Activated T-cell treated with anti-CD3 and anti-CD28 coated beads, Interleukin-2, amount 50 U/mL, for 48 hours (primary cell): Measurements from ENCODE around the gene TAS2R42.

Source experiments
- DNase-seq, 2 experiments: peaks; one replicate each; pipeline ENCODE4 v3.0.0-alpha.2; 2020

TAS2R42 gene, protein sequence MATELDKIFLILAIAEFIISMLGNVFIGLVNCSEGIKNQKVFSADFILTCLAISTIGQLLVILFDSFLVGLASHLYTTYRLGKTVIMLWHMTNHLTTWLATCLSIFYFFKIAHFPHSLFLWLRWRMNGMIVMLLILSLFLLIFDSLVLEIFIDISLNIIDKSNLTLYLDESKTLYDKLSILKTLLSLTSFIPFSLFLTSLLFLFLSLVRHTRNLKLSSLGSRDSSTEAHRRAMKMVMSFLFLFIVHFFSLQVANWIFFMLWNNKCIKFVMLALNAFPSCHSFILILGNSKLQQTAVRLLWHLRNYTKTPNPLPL

DNA sequence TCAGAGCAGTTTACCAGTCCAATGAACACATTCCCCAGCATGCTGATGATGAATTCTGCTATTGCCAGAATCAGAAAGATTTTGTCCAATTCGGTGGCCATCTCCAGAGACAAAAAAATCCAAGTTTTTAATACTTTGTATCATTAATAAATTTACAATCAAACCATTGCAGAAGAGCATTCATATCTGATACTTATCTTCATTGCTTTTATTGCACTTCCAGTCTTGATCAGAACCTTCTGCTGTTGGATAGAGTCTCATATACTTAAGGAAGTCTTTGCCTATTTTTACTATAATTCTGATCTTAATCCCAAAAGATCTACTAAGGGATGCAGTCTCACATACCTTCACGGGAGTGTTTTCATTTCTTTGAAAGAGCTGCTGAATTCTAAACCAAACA is at the start of gene TAS2R42:
TAS2R42 (minus strand) TSS at position 101 of the 400 bp plus-strand sequence; CDS start at position 101, 0 bp downstream.
- DNase-seq: no peak

DNA sequence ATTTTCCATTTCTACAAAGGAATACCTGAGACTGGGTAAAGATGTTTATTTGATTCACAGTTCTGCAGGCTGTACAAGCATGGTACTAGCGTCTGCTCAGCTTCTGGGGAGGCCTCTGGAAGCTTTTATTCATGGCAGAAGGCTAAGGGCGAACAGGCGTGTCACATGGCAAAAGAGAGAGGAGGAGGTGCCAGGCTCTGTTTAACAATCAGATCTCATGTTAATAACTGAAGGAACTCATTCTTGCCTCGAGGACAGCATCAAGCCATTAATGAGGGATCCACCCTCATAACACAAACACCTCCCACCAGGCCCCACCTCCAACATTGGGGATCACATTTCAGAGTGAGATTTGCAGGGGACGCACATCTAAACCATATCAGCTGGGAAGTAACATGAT is 46.8 kb upstream of the TAS2R42 start:
- DNase-seq: no peak

DNA sequence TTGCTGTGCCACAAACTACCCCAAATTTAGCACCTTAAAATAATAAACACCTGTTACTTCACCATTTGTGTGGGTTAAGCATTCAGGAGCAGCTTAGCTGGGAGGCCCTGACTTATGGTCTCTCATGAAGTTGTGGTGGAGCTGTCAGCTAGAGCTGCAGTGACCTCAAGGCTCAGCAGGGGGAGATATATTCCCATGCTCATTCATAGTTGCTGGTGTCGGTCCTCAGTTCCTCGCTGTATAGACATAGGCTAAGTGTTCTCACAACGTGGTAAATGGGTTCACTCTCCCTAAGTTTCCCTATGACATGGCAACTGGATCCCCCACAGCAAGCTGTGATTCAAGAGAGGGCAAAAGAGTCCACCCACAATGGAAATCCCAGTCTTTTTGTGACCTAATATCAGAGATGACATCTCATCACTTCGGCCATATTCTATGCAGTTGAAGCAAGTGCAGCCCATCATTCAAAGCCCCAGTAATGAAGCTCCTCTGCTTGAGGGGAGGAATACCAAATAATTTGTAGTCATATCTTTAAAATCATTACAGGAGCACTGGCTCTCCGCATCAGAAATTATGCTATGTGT is 41.7 kb upstream of the TAS2R42 start:
- peak; percentile 20 to 39 for DNase-seq

DNA sequence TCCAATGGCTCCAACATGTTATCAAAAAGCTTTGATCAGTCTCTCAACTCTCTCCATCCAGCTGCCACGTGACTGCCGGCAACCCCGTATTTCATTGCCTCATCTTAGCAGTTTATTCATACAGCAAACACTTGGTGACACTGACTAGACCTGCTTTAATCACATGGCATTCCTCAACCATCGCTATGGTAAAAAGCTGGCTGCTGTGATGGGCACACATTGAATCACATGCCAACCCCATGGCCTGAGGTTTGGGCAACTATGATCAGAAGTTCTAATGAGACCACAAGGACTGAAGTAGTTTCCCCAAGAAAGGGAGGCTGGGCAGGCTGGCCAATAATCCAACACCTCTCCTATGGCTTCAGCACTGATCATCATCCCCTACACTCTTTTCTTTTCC is 40.6 kb upstream of the TAS2R42 start:
- no peak for DNase-seq

DNA sequence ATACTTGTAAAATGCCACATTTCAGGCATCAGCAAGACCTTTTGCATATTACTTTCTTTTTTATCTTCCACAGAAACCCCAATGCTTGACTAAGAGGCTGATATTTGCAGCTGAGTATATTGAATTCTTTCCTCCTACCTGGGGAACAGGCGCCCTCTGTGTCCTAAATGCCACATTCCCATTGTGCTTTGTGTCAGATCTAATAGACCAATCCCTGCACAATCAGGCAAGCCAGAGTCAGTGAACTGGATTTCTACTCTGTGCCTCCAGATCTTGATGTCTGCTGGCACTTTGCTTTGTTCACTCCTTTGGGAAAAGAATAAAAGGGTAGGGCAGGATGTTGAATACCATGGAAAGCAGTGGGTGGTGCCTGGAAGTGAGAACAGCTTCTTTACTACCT is 22.4 kb upstream of the TAS2R42 start:
- DNase-seq: no peak

DNA sequence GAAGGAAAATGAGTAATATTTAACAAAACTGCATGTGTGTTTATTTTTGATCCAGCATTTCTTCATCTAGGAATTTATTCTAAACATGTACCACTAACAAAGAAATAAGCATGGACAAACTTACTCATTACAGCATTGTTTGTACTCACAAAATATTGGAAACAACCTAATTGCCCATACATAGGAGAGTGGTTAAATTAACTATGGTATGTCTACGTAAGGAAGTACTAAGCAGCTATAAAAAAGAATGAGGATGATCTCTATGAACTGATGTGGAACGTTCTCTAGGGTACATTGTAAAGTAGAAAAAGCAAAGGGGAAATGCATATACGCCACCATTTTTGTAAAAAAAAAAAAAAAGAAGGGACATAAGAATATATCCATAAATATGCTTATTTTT is 17.4 kb upstream of the TAS2R42 start:
- DNase-seq: no peak

DNA sequence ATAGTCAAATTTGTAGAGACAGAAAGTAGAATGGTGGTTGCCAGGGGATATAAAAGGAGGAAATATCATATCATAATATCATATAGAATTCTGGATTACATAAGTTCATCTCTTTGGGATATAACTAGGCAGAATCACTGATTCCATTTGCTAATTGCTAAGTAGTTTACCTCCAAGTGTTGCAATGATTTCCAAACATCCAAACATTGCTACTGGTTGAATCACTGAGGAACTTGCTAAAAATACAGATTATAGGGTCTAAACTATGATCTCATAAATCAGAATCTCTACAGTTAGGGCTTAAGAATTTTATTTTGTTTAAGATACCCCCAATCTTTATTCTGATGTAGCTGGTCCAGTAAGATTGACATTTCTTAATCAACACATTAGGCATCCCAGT is 16.1 kb upstream of the TAS2R42 start:
- no peak for DNase-seq

DNA sequence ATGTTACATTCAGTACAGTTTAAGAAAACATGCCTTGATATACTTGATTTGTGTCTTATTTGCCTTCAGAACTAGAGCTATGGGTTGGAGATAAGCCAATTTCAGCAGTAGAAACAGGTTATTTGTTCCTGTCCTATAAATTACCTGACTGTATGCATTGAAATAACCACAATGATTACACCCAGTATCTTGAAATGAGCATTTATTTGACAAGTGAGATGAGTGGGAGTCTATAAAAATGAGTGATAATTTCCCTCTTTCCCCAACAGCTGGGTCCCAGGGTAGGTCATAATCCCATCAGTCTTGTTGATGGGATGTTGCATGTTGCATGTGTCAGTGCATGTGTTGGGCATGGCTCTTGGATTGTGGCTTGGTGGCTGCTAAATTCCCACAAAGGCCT is 3.7 kb downstream of the TAS2R42 start:
- DNase-seq: no peak

DNA sequence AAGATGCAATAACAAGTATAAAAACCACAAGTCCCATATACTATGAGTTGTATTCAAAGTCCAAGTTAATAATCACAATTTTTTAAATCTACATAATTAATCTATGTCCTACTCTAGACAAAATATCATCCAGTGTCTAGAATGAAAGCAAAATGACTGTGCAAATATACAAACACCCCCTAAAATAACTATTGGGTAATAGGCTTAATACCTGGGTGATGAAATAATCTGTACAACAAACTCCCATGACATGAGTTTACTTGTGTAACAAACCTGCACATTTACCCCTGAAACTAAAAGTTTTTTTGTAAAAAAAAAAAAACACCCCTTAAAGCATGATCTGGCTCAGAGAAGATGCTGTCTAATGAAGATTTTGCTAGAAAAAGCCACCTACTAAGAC is 4.2 kb downstream of the TAS2R42 start:
- DNase-seq: no peak

DNA sequence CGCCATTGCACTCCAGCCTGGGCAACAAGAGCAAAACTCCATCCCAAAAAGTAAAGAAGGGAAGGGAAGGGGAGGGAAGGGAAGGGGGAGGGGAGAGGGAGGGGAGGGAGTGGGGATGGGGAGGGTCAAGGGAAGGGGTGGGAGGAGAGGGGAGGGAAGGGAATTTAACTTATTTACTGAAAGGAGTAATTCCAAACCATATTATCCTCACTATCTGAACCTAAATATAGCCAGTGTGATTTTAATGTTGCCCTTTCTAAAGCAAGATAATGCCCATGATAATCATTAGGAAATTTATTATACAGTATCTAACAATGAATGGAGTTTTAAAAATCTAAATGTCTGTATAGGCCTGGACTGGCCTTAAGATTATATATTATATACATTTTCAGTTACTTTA is 8.5 kb downstream of the TAS2R42 start:
- DNase-seq: no peak

DNA sequence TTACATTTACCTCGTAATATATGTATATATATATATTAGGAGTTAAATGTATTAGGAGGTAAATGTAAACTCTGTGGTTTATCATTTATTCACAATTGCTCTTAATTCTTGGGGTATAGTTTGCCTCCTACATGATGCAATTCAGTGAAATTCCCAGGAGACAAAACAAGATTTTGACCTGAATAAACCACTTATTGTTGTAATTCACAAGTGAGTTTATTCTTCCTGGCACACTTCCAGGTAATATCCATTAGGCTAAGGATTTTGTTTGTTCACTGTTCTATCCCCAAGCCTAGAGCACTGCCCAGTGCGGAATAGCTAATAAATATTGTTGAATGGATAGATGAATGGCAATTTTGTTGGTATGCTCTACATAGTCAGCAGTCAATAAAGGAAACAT is 12.7 kb downstream of the TAS2R42 start:
- DNase-seq: no peak

DNA sequence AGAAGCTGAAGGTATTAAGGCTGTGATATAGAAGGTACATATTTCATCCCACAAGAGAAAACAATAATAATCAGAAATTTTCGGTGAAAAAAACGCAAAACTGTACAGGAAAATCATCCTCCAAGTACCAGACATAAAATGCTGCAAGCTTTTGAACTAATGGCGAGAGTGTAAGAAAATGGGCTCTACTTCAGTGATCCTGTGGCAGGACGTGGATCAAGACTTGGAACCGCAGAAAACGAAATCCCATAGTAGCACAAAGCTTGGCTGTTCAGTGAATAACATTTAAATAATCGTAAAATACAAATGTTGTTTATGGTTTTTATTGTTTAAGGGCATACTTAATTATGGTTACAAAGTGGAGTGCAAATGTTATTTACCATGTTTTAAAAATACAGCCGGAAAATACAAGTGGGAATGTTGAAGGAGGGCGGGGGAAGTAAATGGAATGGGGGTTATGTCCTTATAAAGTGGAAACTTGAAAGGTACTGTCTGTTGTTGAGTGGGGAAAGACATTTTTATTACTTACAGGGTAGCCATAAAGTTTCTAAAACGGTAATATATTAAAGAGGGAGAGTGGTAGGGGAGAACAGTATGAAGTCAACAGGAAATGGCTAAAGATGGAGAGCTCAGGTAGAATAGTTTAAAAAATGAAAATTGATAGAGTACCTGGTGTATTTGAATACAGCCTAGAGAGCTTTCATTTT is 14.6 kb downstream of the TAS2R42 start:
- DNase-seq: no peak

DNA sequence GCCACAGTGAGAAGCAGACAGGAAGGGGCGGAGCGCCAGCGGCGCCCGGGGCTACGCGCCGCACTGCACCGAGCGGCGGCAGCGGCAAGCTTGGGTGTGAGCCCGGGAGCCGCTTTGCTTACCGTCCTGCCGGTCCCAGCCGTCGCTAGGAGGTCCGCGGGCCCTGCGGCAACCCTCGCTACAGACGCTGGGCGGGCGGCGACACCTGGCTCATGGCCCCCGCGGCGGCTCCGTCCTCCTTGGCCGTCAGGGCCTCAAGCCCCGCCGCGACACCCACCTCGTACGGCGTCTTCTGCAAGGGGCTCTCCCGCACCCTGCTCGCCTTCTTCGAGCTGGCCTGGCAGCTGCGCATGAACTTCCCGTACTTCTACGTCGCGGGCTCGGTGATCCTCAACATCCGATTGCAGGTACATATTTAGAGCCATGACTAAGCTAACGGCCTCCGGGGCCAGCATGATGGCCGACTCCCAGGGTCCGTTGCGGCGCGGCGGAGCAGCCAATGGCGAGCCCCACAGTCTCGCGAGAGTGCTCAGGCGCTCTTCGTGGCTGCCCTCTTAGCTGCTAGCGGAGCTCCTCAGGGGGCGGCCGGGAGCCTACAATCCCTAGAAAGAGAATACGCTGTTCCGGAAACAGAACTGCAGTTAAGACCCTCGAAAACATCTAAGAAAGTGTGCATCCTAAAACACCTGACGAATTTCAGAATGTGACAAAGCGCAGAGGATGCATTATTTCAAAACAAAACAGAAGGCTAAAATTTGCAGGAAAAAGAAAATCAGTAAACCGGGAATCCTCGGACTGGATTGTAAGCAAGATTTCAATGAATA is 15.4 kb downstream of the TAS2R42 start, which contains the start of gene SMIM10L1:
SMIM10L1 (plus strand) TSS at position 50 of the 824 bp plus-strand sequence; CDS start at position 213, 163 bp downstream.
- DNase-seq: peak; percentile 88 to 91

DNA sequence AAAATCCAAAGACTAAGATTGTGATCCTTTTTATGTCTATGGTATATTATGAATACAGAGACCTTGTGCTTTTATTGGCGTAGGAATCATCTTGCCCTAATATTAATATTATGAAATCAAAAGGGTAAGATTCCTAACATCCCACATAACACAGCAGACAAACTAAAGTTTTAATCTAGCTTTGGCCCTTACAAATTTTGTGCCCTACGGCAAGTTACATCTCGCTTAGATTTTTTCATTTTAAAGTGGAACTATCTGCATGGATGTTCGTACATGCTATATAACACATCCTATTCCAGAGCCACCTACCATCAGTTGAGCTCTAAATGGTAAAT is 16.0 kb downstream of the TAS2R42 start:
- no peak for DNase-seq

DNA sequence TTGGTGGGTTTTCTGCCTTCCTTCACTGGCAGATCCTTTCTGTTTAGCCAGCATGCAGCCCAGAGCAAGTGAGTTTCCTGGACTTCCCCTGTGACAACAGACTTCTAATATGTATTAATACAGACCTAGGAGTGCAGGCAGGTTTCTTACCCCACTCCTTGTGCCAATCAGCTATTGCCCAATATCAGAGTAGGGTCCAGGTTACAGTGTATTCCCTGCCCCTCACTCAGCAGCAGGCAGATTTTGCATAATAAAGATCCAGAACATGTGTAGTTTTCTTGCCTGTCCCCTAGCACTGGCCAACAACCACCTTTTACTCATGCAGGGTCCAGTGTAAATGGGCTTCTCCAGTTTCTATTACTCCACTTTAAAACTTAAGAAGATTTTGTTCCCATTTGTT is 20.4 kb downstream of the TAS2R42 start:
- no peak for DNase-seq

DNA sequence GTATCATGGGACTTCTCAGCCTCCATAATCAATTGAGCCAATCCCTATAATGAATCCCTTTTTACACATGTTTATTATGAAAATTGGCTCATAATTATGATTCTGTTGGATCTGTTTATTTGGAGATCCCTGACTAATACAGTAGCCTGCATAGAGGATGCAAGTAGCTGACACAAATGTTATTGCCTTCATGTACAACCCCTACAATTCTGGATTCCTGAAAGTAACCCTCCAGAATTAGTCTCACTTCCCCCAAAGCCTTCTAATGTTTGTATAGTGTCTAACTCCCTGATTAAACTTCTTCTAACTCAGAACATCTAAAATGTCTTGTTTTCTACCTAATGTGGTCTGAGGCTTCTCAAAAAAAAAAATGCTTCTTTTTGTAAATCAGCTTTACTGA is 22.4 kb downstream of the TAS2R42 start:
- DNase-seq: no peak

DNA sequence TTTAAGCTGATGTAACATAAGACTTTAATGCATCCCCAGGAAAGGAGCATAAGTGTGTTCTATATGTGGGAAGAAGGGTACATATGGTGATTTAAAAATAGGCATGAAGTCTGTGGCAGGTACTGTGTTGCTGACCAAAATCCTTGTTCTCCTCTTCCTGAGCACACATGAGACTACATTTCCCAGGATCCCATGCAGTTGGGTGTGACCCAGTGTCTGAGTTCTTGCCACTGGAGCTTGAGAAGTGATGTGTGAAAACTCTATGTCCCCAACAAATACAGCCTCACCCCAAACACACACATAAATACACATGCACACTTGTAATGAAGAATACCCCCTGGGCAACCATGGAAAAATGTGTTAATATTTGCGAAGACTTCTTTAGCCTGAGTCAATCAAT is 24.2 kb downstream of the TAS2R42 start:
- DNase-seq: no peak

DNA sequence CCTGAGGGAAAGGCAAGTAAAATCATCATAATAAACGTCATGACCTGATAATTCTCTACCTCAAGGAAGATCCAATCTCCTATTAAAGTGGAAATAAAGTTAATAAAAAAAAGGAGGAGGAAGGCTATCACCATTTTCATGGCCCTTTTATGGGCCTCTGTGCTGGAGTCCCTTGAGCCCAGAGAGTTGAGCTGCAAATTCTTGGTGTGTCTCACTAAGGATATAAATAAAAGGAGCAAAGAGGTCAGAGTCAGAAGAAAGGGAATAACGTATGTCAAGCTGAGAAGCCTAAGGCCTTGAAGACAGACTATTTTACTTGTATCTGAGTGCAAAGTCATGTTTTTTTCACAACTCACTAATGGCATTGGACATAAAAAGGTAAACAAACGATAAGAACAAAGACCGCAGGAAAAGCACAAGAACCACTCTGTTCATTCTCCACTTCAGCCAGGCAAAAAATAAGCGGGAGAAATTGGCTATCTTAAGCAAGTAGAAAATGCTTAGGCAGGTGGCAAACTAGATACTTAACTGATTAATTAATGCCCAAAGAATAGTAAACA is 27.8 kb downstream of the TAS2R42 start:
- DNase-seq: no peak

DNA sequence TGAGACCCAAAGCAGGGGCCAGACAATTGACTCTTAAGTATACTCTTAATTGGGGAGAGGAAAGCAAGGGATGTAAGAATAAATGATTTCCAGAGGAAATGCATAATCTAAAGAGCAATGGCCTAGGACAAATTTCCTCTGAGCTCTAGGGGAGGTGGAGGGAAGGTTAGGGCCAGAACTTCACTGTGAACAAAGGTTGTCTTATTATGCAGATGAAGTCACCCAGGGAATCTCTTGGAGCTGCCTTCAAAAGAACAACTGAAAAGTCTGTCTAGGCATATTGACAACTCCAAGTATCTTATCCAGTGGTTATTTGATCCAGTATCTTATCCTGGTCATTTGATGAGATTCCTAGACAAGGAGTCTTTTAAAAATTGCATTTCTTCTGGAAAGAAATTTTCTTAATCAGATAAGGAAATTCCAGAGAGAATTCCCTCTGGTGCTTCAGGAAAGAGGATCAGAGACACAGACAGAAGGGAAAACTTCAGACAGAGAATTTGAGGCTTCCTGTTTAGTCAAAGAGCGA is 32.3 kb downstream of the TAS2R42 start:
- no peak for DNase-seq

DNA sequence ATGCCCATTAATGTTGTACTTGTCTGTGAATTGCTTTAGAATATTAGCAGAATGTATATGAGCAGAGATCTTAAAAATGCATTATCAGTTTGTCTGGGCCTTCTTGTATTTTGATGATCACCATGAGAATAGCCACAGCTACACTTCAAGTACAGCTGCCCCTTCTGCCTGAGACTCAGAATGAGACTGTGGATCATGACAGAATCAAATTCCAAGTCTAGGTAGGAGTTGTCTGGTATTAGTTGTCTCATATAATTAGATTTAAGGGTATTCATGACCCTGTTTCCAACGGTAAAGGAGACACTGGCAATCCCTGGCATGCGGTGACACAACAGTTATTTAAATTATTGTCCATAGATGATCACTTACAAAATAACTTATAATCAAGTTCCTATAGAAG is 34.0 kb downstream of the TAS2R42 start:
- DNase-seq: no peak

DNA sequence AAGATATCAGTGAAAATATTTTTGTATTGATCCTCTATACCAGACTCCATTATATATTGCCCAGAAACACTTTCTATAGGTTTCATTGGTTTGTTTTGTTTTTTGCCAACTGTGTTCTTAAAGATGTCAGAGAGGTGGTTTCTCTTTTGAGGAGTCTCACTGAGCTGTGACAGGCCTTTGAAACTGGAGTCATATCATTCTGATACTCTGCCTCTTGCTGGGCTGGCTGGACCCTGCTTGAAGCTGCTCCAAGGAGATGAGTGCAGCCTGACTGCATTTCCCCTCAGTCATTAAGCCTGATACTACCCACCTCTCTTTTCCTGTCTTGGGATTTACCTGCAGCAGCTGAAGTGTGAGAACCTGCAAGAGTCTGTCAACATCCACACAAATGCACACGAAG is 35.9 kb downstream of the TAS2R42 start:
- no peak for DNase-seq

DNA sequence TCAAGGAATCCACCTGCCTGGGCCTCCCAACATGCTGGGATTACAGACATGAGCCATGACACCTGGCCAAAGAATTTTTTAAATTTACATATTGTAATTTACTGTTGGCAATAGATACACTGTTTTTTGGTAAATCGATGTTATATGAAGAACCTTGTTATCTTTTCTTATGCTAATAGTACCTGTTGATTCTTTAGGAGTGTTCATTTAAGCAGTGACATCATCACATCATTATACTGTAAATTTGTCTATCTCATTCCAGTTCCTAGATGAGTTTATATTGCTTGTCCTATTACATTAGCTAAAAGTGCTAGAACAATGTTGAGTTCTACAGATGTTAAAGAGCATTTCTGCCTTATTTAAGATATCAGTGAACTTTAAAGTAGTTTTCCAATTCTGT is 39.3 kb downstream of the TAS2R42 start:
- DNase-seq: no peak

DNA sequence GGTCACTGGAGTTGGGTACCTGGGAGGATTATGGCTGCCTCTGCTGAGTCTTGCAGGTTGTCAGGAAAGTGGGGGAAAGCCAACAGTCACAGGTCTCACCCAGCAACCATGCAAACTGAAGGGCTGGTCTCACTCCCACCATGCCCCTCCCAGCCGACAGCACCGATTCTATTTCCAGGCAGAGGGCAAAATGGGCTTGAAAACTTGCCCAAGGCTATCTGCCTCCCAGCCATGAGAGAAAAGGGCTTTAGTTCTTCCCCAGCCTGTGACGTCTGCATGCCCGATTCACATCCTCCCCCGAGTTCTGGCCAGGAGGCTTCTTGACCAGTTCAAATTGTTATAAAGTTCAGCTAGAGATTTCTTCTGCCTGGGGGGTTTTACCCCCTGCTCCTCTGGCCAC is 42.4 kb downstream of the TAS2R42 start:
- no peak for DNase-seq
